Hepatic stellate cell (primary cell): ENCODE results near the gene PLCG1.

Experiments used
- DNase-seq: peaks from one replicate; pipeline ENCODE4 v3.0.0; 2011; ENCODE audit warnings: low spot score

Gene PLCG1

GRCh38 chr20:41142919-41143318 lies 5.6 kb downstream of the PLCG1 start:
- no peak for DNase-seq

DNA sequence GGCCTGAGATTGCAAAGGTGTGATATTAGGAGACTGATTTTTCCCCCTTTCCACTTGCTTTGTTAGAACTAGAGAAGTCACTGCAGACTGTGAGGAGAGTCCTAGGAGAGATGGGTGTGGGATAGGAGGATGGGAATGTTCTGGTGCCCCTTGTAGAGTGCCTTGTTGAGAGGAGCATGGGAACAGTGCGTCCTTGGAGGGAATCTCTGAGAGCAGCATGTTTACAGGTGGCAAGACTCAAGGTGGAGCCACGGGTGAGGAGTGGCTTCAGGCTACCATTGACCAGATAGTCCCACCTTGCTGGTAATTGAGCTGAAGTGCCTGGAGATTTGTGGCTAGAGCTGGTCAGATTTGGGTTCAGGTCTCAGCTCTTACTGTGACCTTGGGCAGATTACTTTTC lies 6.0 kb downstream of the PLCG1 start:
- DNase-seq, result no peak

GRCh38 chr20:41145317-41145716 lies 8.0 kb downstream of the PLCG1 start:
- no peak for DNase-seq

- no peak for DNase-seq
Measured at GRCh38 chr20:41145821-41146620, 8.7 kb downstream of the PLCG1 start.

DNA sequence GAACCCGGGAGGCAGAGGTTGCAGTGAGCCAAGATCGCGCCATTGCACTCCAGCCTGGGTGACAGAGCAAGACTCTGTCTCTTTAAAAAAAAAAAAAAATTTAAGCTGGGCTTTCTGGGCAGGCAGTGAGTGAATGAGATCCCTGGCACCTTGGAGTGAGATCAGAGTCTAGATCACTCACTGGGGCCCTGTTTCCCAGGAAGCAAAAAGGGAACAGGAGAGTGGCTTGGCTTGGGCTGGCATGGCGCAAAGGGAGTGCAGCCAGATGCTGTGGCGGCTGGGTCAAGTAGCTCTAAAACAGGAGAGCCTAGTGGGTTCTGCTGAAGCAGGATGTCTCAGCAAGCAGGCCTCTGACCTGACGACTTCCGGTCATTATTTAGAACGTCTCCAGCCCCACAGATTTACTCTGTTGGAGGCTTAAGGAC lies 10.4 kb downstream of the PLCG1 start:
- no peak for DNase-seq

GRCh38 chr20:41148942-41149341 lies 11.6 kb downstream of the PLCG1 start:
- DNase-seq, result no peak

- DNase-seq, result no peak
Measured at GRCh38 chr20:41150664-41151063, 13.3 kb downstream of the PLCG1 start.

DNA sequence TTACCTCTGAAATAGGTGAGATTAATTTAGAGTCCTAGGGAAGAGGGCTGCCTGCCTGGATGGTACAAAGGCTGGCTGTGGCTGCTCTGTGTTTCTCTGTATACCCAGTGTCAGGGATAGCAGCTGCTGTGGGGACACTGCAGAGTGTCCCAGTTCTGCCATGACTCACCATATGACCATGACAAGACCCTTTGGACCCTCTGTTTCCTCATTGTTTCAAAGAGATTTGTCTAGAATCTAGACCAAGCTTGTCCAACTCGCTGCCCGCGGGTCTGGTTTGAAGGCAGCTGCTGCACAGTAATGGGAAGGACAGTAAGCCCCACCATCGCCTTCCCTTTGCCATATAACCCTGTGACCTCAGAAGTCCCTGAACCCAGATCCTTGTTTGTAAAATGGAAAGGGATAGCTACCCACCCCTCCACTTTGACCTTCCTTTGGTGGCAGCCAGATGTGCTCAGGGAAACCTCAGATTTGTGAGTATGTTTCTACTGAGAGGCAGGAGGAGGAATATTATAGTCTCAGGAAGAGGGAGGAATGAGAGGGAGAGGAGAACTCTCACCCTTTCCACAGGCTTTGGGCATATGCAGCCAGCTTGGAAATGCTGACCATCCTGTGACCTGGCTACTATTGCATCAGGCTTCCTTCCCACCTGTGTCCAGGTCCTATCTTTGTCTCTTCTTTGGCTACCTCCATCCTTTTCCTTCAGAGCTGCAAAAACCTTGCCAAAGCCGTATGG lies 14.0 kb downstream of the PLCG1 start:
- no peak for DNase-seq

DNA sequence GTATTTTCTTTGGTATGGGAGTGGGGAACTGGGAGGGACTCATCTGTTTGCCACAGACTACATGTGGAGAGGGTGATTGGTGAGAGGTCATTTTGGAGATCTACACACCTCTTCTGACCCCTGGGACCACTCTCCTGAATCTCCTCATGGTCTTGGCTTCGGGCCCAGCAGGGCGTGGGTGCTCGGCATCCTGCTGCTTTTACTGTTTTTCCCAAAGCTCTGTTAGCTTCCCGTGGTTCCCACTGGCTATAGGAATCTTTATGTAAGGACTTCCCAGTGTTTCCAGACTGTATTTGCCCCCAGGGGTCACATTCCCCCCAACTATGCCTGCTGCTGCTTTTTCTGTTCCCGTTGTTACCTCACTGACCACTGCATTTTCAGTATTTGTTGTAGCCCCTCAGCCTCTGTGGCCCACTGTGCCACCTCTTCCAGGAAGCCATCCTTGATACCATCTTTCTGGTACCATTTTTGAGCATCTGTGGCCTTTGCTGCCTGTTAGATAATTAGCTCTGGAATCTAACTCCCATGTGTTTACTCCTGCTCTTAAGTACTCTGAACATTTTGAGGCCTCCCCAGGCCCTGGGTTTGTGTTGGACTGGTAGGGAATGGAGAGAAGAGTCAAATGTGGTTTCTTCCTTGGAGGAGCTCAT lies 14.9 kb downstream of the PLCG1 start:
- DNase-seq, result no peak

GRCh38 chr20:41154436-41155176 lies 17.3 kb downstream of the PLCG1 start:
- no peak for DNase-seq

- no peak for DNase-seq
Measured at GRCh38 chr20:41155261-41155660, 17.9 kb downstream of the PLCG1 start.

DNA sequence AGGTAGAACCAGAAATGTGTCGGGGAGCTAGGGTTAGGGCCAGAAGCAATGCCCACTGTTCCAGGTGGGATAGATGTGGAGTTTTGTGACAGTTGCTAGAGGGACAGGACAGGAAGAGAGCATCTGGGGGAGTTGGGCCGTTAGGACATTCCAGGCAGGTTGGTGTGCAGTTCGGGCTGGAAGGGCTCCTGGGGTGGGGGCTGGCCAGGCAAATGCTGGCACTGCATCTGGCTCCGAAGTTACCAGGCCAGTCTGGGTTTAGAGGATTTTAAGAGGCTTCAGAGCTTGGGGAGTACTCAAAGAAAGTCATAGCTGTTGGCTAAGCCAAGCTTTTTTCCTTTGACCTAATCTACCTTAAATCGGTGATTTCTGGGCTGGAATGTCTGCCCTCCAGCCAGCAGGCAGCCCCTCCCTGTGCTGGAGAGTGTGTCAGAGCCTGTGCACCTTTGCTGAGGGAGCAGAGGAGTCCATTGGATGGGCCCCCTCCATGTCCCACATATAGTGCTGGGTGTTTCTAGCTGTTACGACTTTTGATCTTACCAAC lies 20.8 kb downstream of the PLCG1 start:
- DNase-seq, result no peak

- DNase-seq, result no peak
Measured at GRCh38 chr20:41159547-41159946, 22.2 kb downstream of the PLCG1 start.

- no peak for DNase-seq
Measured at GRCh38 chr20:41160686-41161085, 23.3 kb downstream of the PLCG1 start.

GRCh38 chr20:41161886-41162285 lies 24.5 kb downstream of the PLCG1 start:
- DNase-seq, result no peak

DNA sequence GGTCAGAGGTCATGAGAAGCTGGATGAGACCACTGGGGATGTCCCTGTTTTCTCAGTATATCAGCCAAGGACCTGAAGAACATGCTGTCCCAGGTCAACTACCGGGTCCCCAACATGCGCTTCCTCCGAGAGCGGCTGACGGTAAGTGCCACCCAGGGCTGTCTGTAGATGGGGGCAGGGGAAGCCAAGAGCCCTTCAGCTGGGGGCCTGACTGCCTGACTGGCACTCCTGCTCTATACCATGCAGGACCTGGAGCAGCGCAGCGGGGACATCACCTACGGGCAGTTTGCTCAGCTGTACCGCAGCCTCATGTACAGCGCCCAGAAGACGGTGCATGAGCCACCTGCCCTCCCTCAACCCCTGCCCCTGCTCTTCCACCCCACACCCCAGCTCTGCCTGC lies 25.1 kb downstream of the PLCG1 start:
- no peak for DNase-seq

DNA sequence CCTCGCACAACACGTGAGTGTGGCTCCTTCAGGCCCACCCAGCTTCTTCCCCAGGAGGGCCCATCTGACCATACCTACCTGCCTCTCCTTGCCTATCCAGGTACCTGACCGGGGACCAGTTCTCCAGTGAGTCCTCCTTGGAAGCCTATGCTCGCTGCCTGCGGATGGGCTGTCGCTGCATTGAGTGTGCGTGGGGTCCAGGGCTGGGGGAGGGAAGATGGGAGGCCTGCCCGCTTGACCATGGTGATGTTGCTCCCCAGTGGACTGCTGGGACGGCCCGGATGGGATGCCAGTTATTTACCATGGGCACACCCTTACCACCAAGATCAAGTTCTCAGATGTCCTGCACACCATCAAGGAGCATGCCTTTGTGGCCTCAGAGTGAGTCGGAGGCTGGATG lies 26.5 kb downstream of the PLCG1 start:
- DNase-seq, result no peak

DNA sequence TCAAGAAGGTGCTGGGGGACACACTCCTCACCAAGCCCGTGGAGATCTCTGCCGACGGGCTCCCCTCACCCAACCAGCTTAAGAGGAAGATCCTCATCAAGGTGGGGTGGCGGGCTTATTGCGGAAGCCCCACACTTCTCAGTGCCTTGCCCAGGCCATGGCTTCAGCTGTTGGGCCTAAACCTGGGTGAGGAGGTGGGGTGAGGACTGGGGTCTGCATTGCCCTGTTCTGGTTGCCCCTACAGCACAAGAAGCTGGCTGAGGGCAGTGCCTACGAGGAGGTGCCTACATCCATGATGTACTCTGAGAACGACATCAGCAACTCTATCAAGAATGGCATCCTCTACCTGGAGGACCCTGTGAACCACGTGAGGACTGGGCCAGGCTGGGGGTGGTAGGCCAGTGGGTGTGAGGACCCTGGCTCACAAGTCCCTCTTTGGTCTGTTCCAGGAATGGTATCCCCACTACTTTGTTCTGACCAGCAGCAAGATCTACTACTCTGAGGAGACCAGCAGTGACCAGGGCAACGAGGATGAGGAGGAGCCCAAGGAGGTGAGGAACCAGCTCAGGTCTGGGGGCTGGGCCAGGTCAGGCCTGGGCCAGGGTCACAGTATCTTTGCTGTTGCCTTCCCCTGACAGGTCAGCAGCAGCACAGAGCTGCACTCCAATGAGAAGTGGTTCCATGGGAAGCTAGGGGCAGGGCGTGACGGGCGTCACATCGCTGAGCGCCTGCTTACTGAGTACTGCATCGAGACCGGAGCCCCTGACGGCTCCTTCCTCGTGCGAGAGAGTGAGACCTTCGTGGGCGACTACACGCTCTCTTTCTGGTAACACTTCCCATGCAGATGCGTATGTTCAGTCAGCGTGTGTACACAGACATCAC lies 27.9 kb downstream of the PLCG1 start:
- DNase-seq, result no peak

DNA sequence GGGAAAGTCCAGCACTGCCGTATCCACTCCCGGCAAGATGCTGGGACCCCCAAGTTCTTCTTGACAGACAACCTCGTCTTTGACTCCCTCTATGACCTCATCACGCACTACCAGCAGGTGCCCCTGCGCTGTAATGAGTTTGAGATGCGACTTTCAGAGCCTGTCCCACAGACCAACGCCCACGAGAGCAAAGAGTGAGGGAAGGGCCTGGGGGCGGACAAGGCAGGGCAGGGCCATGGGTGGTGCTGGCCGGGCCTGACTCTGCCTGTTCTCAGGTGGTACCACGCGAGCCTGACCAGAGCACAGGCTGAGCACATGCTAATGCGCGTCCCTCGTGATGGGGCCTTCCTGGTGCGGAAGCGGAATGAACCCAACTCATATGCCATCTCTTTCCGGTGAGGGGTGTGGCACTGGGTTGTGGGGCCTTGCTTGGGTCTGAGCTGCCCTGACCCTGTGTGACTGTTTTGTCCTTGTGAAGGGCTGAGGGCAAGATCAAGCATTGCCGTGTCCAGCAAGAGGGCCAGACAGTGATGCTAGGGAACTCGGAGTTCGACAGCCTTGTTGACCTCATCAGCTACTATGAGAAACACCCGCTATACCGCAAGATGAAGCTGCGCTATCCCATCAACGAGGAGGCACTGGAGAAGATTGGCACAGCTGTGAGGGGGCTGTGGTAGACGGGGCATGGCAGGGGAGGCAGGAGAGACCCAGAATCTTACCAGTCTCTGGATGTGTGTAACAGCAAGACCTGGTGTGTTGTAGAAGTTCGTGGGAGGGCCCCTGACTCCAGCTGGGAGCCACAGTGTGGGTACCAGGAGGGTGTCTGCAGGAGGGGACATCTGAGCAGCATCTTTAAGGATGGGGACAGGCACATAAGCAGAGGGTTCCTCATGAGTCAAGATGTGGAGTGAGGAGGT lies 29.1 kb downstream of the PLCG1 start:
- no peak for DNase-seq

- no peak for DNase-seq
Measured at GRCh38 chr20:41167118-41167470, 29.8 kb downstream of the PLCG1 start.
